Neural cell (in vitro differentiated cells): ENCODE measurements around the gene ACY1. TPM values are rescaled to one million over a fixed set of nuclear protein-coding genes. Genes with fewer than 3 reads are reported as not detected.

ENCODE experiments used
- H2AFZ ChIP-seq: fragments of 200-600, 300-800 bp; sonication (generic), shearing (Covaris generic); 2 replicates; pipeline ENCODE4 v1.6.0; 2014; ENCODE audit warnings: low read depth, mild to moderate bottlenecking, antibody characterized with exemption, low read length, moderate library complexity
- H3F3A ChIP-seq: fragments of 200-600 bp; shearing (Covaris generic); 2 replicates; pipeline ENCODE4 v1.6.1; 2016; ENCODE audit warnings: mild to moderate bottlenecking, moderate library complexity, mixed read lengths, antibody characterized with exemption, low read length; ENCODE audit not compliant: insufficient read depth, poor library complexity, severe bottlenecking
- H3K27ac ChIP-seq: fragments of 200-600, 300-800 bp; sonication (generic), shearing (Covaris generic); 2 replicates; pipeline ENCODE4 v1.5.1; 2014; ENCODE audit warnings: mild to moderate bottlenecking, low read length, moderate library complexity
- H3K27me3 ChIP-seq: fragments of 300-800, 200-600 bp; sonication (generic), shearing (Covaris generic); 2 replicates; pipeline ENCODE4 v1.6.0; 2014; ENCODE audit warnings: mild to moderate bottlenecking, low read depth, low read length, moderate library complexity; ENCODE audit not compliant: insufficient read depth
- H3K36me3 ChIP-seq: fragments of 300-800, 200-600 bp; sonication (generic), shearing (Covaris generic); 2 replicates; pipeline ENCODE4 v1.5.1; 2014; ENCODE audit warnings: mild to moderate bottlenecking, antibody characterized with exemption, low read length, moderate library complexity; ENCODE audit not compliant: insufficient read depth
- H3K4me2 ChIP-seq: fragments of 300-800, 200-600 bp; sonication (generic), shearing (Covaris generic); 2 replicates; pipeline ENCODE4 v1.6.0; 2014; ENCODE audit warnings: mild to moderate bottlenecking, low read length
- H3K4me3 ChIP-seq: fragments of 300-800, 200-600 bp; sonication (generic), shearing (Covaris generic); 2 replicates; pipeline ENCODE4 v1.5.1; 2014; ENCODE audit warnings: mild to moderate bottlenecking, low read length, moderate library complexity
- H3K79me2 ChIP-seq: fragments of 200-600 bp; shearing (Covaris generic); replicated peaks from 2 replicates; pipeline ENCODE4 v1.6.0; 2014; ENCODE audit warnings: mild to moderate bottlenecking, low read length, moderate library complexity; ENCODE audit not compliant: insufficient read depth
- H3K9ac ChIP-seq: fragments of 300-800, 200-600 bp; sonication (generic), shearing (Covaris generic); 2 replicates; pipeline ENCODE4 v1.6.1; 2016; ENCODE audit warnings: mild to moderate bottlenecking, low read length, mixed read lengths
- H3K9me2 ChIP-seq: fragments of 200-600 bp; shearing (Covaris generic); 2 replicates; pipeline ENCODE4 v1.6.1; 2016; ENCODE audit warnings: mild to moderate bottlenecking, low read length, mixed read lengths; ENCODE audit not compliant: insufficient read depth
- H3K9me3 ChIP-seq: fragments of 200-600, 300-800 bp; sonication (generic), shearing (Covaris generic); 2 replicates; pipeline ENCODE4 v1.6.1; 2016; ENCODE audit warnings: mild to moderate bottlenecking, mixed run types, low read length, moderate library complexity, mixed read lengths
- H4K20me1 ChIP-seq: fragments of 200-600 bp; shearing (Covaris generic); 2 replicates; pipeline ENCODE4 v1.6.1; 2016; ENCODE audit warnings: mild to moderate bottlenecking, mixed run types; ENCODE audit not compliant: insufficient read depth
- EP300 ChIP-seq: fragments of 450-650 bp; conservative IDR thresholded peaks from 2 replicates; pipeline ENCODE4 v1.6.1; 2014; ENCODE audit warnings: antibody characterized with exemption, mild to moderate bottlenecking, moderate library complexity; ENCODE audit not compliant: poor library complexity, severe bottlenecking
- EZH2 ChIP-seq: fragments of 200-600, 300-800 bp; shearing (Covaris generic), sonication (generic); IDR thresholded peaks from 2 replicates; pipeline ENCODE4 v1.6.1; 2014; ENCODE audit warnings: antibody characterized with exemption, low read length, borderline replicate concordance, mild to moderate bottlenecking; ENCODE audit not compliant: insufficient read depth, poor library complexity, severe bottlenecking
- MXI1 ChIP-seq: fragments of 450-650 bp; conservative IDR thresholded peaks from 2 replicates; pipeline ENCODE4 v1.6.1; 2014; ENCODE audit warnings: antibody characterized with exemption, mild to moderate bottlenecking; ENCODE audit not compliant: poor library complexity, severe bottlenecking
- POLR2AphosphoS5 ChIP-seq: IDR thresholded peaks from 2 replicates; pipeline ENCODE4 v1.6.1; 2012
- RAD21 ChIP-seq: fragments of 450-650 bp; conservative IDR thresholded peaks from 2 replicates; pipeline ENCODE4 v1.6.1; 2014; ENCODE audit warnings: antibody characterized with exemption, mild to moderate bottlenecking, moderate library complexity
- SMC3 ChIP-seq: fragments of 450-650 bp; conservative IDR thresholded peaks from 2 replicates; pipeline ENCODE4 v1.6.1; 2014; ENCODE audit warnings: antibody characterized with exemption, mild to moderate bottlenecking, moderate library complexity; ENCODE audit not compliant: poor library complexity
- TAF1 ChIP-seq: IDR thresholded peaks from 2 replicates; pipeline ENCODE4 v1.6.1; 2012; ENCODE audit warnings: low read depth
- polyA plus RNA-seq: library from polyadenylated mRNA; depleted of rRNA; stranded (reverse); fragments of >200 nt; gene quantifications from 2 replicates; pipeline ENCODE4 v1.2.3, GENCODE V29; 2014
- TF ChIP-seq, protein P1 (sequence below): fragments of 450-650 bp; IDR thresholded peaks from 2 replicates; pipeline ENCODE4 v1.5.1; 2014; ENCODE audit warnings: antibody characterized with exemption, mild to moderate bottlenecking, moderate library complexity; ENCODE audit not compliant: poor library complexity, severe bottlenecking
- TF ChIP-seq, protein P2 (sequence below): IDR thresholded peaks from 2 replicates; pipeline ENCODE4 v1.6.1; 2012; ENCODE audit warnings: borderline replicate concordance

ACY1 gene
- polyA plus RNA-seq, 1 donor from 2014 or later, result 14.4 TPM

DNA sequence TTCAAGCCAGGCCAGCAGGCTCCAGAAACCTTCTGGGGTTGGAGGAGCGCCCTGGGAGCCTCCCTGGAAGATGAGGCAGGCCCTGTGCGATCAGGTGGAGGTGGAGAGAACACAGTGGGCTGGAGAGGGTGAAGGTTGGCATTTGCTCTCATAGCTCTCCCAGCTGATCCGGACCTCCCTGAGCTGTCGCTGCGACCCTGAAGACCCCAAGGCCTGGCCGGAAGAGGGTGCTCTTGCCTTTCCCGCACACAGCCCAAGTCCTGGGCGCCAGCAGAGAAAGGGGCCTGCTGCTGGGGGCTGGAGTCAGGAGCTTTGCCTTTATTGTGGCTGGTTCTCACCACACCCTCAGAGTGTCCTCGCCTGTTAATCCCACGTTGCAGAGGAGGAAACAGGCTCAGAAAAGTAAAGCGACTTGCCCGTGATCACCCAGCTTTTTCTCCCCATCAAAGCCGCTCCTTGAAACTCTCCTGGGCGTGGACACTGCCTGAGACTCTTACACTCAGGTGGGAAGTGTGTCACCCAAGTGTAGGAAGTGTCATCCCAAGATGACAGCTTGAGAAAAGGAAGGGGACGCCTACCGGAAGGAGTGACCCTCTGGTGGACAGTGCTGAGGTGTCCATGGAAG lies 20.9 kb downstream of the ACY1 start:
- H4K20me1 ChIP-seq, result no peaks in the 10 kb centered on the region
- no peak overlapping the region for H2AFZ ChIP-seq
- H3K4me2 ChIP-seq, result no peak overlapping the region
- H3F3A ChIP-seq, result no peaks in the 10 kb centered on the region
- H3K9me3 ChIP-seq, result no peaks in the 10 kb centered on the region
- no peaks in the 10 kb centered on the region for H3K9me2 ChIP-seq
- H3K27me3 ChIP-seq, result no peaks in the 10 kb centered on the region
- TF ChIP-seq SMC3, result peak; percentile 88
- TF ChIP-seq RAD21, result peak; percentile 90
- no peak for TF ChIP-seq MXI1
- TF ChIP-seq, protein P1, sequence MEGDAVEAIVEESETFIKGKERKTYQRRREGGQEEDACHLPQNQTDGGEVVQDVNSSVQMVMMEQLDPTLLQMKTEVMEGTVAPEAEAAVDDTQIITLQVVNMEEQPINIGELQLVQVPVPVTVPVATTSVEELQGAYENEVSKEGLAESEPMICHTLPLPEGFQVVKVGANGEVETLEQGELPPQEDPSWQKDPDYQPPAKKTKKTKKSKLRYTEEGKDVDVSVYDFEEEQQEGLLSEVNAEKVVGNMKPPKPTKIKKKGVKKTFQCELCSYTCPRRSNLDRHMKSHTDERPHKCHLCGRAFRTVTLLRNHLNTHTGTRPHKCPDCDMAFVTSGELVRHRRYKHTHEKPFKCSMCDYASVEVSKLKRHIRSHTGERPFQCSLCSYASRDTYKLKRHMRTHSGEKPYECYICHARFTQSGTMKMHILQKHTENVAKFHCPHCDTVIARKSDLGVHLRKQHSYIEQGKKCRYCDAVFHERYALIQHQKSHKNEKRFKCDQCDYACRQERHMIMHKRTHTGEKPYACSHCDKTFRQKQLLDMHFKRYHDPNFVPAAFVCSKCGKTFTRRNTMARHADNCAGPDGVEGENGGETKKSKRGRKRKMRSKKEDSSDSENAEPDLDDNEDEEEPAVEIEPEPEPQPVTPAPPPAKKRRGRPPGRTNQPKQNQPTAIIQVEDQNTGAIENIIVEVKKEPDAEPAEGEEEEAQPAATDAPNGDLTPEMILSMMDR, result peak; percentile 81
- TF ChIP-seq, protein P2, sequence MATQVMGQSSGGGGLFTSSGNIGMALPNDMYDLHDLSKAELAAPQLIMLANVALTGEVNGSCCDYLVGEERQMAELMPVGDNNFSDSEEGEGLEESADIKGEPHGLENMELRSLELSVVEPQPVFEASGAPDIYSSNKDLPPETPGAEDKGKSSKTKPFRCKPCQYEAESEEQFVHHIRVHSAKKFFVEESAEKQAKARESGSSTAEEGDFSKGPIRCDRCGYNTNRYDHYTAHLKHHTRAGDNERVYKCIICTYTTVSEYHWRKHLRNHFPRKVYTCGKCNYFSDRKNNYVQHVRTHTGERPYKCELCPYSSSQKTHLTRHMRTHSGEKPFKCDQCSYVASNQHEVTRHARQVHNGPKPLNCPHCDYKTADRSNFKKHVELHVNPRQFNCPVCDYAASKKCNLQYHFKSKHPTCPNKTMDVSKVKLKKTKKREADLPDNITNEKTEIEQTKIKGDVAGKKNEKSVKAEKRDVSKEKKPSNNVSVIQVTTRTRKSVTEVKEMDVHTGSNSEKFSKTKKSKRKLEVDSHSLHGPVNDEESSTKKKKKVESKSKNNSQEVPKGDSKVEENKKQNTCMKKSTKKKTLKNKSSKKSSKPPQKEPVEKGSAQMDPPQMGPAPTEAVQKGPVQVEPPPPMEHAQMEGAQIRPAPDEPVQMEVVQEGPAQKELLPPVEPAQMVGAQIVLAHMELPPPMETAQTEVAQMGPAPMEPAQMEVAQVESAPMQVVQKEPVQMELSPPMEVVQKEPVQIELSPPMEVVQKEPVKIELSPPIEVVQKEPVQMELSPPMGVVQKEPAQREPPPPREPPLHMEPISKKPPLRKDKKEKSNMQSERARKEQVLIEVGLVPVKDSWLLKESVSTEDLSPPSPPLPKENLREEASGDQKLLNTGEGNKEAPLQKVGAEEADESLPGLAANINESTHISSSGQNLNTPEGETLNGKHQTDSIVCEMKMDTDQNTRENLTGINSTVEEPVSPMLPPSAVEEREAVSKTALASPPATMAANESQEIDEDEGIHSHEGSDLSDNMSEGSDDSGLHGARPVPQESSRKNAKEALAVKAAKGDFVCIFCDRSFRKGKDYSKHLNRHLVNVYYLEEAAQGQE, result no peak
- H3K4me3 ChIP-seq, result no peak overlapping the region
- H3K9ac ChIP-seq, result peak overlapping the region; percentile 61
- peak overlapping the region; percentile 74 for H3K27ac ChIP-seq
- H3K79me2 ChIP-seq, result no peaks in the 10 kb centered on the region
- no peaks in the 10 kb centered on the region for H3K36me3 ChIP-seq

DNA sequence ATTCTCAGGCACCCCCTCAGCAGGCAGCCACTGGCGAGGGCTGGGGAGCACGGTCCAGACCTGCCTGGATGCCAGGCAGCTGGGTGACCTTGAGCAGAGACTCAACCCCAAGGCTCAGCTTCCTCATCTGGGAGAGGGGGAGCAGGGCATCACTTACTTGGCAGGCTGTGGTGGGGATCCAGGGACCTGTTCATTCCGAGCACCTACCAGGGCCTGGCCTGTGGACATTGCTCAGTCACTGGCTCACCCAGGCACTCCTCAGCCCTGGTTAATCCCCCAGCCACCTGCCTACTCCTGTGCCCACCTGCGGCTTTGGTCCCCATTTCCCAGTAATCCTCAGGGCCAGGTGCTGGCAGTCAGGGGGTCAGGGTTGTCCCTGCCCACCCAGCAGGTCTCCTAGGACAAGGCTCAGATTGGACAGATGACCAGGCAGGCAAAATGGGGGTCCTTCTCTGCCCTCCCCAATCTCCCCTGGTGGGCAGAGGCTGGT lies 21.6 kb downstream of the ACY1 start:
- H3K4me3 ChIP-seq, result peak overlapping the region; percentile 55
- H3K9me2 ChIP-seq, result no peaks in the 10 kb centered on the region
- no peak for TF ChIP-seq EP300
- no peak for TF ChIP-seq EZH2
- no peak for TF ChIP-seq POLR2AphosphoS5
- TF ChIP-seq SMC3, result no peak
- TF ChIP-seq RAD21, result no peak
- no peak for TF ChIP-seq TAF1
- TF ChIP-seq MXI1, result no peak
- TF ChIP-seq, protein P1, result no peak
- TF ChIP-seq, protein P2, result no peak
- H3K9ac ChIP-seq, result peak overlapping the region; percentile 61
- peak overlapping the region; percentile 51 for H3K4me2 ChIP-seq
- H3K27me3 ChIP-seq, result no peaks in the 10 kb centered on the region
- no peaks in the 10 kb centered on the region for H3F3A ChIP-seq
- H3K79me2 ChIP-seq, result no peaks in the 10 kb centered on the region
- H3K36me3 ChIP-seq, result no peaks in the 10 kb centered on the region
- H3K27ac ChIP-seq, result peak overlapping the region; percentile 74
- peak overlapping the region; percentile 32 for H2AFZ ChIP-seq
- H3K9me3 ChIP-seq, result no peaks in the 10 kb centered on the region
- no peaks in the 10 kb centered on the region for H4K20me1 ChIP-seq
